ENCODE data around the gene RET.

- TF ChIP-seq, protein P1, sequence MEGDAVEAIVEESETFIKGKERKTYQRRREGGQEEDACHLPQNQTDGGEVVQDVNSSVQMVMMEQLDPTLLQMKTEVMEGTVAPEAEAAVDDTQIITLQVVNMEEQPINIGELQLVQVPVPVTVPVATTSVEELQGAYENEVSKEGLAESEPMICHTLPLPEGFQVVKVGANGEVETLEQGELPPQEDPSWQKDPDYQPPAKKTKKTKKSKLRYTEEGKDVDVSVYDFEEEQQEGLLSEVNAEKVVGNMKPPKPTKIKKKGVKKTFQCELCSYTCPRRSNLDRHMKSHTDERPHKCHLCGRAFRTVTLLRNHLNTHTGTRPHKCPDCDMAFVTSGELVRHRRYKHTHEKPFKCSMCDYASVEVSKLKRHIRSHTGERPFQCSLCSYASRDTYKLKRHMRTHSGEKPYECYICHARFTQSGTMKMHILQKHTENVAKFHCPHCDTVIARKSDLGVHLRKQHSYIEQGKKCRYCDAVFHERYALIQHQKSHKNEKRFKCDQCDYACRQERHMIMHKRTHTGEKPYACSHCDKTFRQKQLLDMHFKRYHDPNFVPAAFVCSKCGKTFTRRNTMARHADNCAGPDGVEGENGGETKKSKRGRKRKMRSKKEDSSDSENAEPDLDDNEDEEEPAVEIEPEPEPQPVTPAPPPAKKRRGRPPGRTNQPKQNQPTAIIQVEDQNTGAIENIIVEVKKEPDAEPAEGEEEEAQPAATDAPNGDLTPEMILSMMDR (IDR thresholded peaks at IDR 0.05) = no peak
- no peak for TF ChIP-seq EP300 (IDR thresholded peaks at IDR 0.05)
Measured at GRCh38 chr10:43057831-43058340, 19.0 kb upstream of the RET start.
